Activated CD8-positive, alpha-beta memory T cell treated with anti-CD3 and anti-CD28 coated beads, Interleukin-2, amount 50 U/mL, for 4 hours (primary cell): ENCODE measurements around the gene PPP2R2D.
"Not testable (repeated sequence)": the region's sequence is repeated elsewhere in the genome, so short reads cannot be mapped to it uniquely, and the experiment has no call there.

Source experiments
- DNase-seq: peaks from one replicate; pipeline ENCODE4 v3.0.0-alpha.2; 2020

Gene PPP2R2D

DNA sequence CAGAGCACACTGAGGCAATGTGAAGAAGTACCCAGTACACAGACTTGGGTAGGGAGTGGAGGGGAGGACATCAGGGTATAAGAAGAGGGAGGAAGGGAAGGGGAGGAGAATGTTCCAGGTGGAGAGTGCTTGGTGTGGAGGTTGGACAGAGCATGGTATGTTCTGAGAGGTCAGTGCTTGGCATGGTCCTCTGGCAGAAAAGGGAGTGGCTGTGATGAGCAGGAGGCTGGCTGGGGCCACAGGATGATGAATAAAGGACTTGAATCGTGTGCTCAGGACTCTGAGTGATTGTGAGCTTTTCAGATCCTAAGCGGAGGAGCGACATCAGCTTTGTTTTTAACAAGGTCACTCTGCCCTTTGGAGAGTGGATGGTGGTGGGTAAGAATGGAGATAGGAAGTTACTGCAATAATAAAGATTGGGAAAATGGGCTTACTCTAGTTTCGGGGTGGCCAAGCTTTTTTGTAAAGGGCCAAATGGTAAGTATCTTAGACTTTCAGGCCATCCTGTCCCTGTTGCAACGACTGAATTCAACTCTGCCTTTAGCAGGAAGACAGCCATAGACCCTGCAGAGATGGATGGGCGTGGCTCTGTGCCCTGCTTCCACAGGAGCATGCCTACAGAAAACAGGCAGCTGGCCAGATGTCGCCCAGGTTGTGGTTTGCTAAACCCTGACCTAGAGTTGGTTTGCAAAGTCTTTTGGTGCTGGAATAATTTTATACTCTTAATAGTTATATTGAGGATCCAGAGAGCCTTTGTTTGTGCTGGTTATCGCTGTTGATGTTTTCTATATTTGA, 8.4 kb downstream of the PPP2R2D start:
- no peak for DNase-seq

DNA sequence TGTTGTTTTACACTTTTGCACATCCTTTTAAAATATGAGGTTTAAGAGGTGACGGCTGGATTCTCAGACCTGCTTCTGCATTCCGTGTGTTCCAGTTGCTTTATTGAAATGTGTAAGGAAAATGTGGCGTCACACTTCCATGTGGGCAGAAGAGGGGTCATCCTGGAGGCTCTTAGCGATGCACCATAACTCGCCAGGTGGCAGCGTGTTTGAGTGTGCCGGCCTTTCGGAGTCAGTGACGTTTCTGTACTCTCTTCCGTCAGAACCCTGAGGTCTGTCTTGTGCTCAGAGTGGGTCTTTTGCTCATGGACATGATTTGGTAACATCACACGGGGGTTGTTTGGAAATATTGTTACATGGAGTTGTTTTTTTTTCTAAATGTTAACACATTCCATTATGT, 9.1 kb downstream of the PPP2R2D start:
- no peak for DNase-seq

- DNase-seq: no peak
Measured at GRCh38 chr10:131910663-131911314, 10.0 kb downstream of the PPP2R2D start.

- DNase-seq: no peak
Measured at GRCh38 chr10:131911451-131911850, 10.6 kb downstream of the PPP2R2D start.

- no peak for DNase-seq
Measured at GRCh38 chr10:131912620-131913019, 11.8 kb downstream of the PPP2R2D start.

DNA sequence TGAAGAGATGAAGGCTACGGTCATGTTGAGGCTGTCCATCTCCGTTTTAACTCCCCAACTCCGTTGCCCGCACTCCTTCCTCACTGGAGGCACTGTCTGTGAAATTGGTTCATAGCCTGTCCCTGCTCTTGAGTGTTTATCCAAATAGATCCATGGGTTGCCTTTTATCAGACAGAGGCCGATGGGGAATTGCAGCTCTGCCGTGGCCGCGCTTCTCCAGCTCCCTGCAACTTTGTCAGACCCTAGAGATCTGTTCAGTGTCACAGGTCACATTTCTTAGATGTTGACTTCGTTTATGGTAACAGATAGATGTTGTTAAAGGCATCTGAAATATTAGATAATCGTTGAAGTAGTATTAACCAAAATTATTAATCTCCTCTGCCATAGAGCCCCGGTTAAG, 14.7 kb downstream of the PPP2R2D start:
- DNase-seq: no peak

GRCh38 chr10:131915990-131916766, 15.4 kb downstream of the PPP2R2D start:
- DNase-seq: no peak

- DNase-seq: not testable (repeated sequence)
Measured at GRCh38 chr10:131916767-131917160, 16.0 kb downstream of the PPP2R2D start.

- DNase-seq: not testable (repeated sequence)
Measured at GRCh38 chr10:131917496-131917895, 16.7 kb downstream of the PPP2R2D start.

- DNase-seq: not testable (repeated sequence)
Measured at GRCh38 chr10:131919461-131919860, 18.7 kb downstream of the PPP2R2D start.

GRCh38 chr10:131920151-131920550, 19.3 kb downstream of the PPP2R2D start:
- no peak for DNase-seq

DNA sequence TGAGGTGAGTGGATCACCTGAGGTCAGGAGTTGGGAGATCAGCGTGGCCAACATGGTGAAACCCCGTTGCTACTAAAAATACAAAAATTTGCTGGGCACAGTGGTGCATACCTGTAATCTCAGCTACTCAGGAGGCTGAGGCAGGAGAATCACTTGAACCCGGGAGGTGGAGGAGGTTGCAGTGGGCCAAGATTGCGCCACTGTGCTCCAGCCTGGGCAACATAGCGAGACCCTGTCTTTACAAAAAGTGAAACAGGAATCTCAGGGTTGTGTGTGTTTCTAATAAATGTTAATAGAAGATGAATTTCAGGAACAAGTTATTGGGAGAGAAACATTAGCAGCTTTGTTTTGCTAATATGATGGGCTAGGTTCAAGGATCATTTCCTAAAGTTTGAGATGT, 19.9 kb downstream of the PPP2R2D start:
- DNase-seq: no peak

- no peak for DNase-seq
Measured at GRCh38 chr10:131921184-131921583, 20.4 kb downstream of the PPP2R2D start.

- DNase-seq: no peak
Measured at GRCh38 chr10:131923038-131923756, 22.4 kb downstream of the PPP2R2D start.

DNA sequence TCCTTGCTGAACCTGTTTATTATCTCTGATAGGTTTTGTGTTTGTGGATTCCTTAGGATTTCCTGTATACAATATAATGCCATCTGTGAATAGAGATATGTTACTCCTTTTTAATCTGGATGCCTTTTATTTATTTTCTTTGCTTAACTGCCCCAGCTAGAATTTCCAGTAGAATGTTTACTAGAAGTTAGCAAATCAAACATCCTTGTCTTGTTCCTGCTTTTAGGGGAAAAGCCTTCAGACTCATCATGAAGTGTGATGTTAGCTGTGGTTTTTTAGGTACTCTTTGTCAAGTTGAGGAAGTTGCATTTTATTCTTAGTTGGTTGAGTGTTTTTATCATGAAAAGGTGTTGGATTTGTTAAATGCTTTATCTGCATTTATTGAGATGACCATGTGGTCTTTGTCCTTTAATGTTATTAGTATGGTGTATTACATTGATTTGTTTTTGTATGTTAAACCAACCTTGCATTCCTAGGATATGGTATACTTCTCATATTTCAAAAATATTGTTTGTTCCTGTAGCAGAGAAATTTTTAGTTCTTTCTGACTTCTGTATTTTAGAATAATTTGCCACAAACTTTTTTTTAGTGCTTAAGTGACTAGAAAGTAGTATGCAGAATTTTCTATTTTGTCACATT, 24.3 kb downstream of the PPP2R2D start:
- no peak for DNase-seq

- no peak for DNase-seq
Measured at GRCh38 chr10:131925716-131926115, 24.9 kb downstream of the PPP2R2D start.

DNA sequence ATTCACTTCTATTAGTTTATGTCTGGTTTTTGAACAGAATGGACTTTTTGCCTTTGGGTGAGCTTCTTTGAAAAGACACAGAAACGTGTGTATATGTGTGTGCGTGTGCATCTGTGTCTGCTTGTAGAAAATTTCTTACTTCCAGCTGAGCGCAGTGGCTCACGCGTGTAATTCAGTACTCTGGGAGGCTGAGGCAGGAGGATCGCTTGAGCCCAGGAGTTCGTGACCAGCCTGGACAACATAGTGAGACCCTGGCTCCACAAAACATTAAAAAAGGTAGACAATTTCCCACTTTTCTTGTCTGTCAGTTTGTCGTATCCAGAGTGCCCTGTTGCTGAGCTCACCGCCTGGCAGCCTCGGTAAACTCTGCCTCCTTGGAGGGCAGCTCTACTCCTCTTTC, 25.4 kb downstream of the PPP2R2D start:
- no peak for DNase-seq

DNA sequence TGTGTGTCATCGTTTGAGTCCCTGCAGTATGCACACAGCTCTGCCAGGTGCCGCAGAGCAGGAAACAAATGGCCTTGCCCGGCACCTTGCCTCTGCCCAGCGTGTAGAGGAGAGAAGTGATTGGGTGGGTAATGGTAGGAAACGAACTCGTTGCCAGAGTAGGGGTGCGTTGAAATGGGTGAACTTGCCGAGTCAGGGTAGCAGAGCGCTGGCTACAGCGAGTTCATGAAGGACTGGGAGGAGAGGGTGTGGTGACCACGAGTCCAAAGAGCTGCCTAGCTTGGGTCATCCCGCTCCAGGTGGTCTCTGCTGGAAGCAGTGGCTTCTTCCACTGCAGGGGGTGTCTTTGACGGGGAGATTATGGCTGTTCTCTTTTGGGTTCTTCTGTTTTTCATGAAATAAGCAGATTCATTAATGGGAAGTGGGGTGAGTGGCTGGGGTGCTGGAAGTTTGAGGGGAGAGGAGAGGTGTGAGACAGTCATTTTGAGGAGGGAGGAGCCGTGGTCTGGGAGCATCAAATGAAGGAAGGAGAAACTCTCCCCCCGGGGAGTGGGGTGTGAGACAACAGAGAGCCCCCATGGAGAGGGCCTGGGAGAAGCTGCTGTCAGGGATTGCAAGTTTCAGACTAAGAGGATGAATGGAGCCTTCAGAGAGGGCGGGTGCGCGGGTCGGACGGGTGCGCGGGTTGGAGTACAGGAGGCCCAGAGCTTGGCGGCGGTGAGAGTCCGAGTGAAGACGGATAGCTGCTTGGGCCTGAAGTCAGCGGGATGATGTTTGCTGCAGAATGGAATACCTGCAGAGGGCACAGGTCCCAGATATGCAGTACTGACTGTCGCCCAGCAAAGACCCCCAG, 26.2 kb downstream of the PPP2R2D start:
- no peak for DNase-seq

DNA sequence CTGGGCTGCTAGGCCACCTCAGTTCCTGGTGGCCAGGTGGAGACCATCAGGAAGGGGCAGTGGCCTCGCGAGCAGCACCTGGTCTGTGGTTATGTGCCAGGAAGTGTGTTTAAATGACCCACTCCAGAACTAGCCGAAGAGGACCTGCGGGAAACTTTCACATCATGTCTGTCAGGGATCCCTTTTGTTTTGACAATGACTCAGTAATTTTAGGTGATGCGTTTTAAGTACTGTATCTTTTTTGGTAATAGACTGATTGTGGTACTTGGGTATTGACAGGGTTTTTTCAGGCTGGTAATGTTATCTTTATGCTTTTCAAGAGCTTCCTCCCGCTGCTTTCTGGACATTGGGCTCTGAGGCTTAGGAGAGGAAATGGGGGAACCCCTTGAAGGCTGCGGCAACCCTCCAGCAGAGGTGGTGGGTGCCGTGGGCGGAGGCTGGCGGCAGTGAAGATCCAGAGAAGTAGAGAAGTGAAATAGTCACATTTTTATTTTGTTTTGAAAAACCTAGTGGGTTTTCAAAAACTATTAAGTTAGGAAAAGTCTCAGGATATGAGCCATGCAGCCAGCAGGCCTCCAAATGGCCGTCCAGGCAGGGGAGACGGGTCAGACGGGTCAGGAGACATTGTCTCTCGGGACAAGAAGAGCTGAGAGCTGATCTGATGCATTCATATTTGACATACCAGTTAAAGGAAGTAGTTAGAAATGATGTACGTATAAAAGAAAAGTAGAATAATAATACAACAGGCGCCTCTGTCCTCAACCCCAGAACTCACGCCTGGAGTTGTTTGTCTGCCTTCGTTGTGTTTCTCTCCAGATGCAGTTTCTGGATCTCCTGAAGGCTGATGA, 27.7 kb downstream of the PPP2R2D start:
- peak; percentile 48 for DNase-seq

- DNase-seq: no peak
Measured at GRCh38 chr10:131929122-131929845, 28.5 kb downstream of the PPP2R2D start.
